ENCODE results near the gene P2RY2.
"Not testable (repeated sequence)": the region's sequence is repeated elsewhere in the genome, so short reads cannot be mapped to it uniquely, and the experiment has no call there.

P2RY2 gene

DNA sequence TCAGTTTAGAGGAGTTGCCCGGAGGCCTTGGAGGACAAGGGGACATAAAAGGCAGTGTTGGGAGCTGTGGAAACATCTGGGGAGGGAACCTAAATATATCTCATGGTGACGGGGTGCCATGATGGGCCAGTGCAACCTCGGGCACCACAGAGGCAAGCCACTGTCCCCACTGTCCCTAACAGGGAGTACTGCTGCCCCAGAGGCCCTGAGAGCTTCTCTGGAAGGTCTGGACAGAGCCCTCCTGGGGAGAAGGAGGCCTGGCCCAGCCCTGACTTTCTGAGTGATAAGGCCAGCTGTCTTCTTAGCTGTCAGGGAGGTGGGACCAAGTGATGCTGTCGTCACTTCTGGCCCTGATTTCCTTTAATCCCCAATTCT lies 48.6 kb downstream of the P2RY2 start:
- no peak for DNase-seq (ENCODE audit: low read depth in 2 of 2)

GRCh38 chr11:73267122-73267846 lies 49.2 kb downstream of the P2RY2 start:
- no peak for DNase-seq (ENCODE audit: low read depth in 2 of 2)

DNA sequence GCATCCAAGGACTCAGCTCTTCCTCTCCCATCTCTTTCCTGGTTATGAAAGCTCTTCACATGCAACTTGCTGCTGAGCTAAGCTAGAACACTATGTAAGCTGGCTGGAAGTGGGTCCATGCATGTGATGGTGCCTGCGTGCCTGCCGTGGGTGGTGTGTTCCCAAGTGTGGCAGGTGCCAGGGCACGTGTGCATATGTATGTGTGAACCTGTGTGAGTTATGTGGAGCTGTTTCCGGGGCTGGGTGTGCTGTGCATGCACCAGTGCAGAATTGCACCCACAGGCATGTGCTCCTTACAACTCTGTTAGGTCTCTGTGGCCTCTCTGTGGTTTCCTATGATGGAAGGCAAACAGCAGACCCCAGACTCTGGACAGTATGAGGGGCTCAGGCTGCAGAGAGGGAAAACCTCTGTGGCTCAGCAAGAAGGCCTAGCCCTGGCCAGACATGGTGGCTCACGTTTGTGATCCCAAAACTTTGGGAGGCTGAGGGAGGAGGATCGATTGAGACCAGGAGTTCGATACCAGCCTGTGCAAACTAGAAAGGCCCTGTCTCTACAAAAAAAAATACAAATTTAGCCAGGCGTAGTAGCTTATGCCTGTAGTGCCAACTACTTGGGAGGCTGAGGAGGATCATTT lies 49.9 kb downstream of the P2RY2 start:
- no peak for DNase-seq (ENCODE audit: low read depth in 2 of 2)

- DNase-seq (ENCODE audit: low read depth in 2 of 2) = no peak
Observed at GRCh38 chr11:73268671-73269271, 50.7 kb downstream of the P2RY2 start.

DNA sequence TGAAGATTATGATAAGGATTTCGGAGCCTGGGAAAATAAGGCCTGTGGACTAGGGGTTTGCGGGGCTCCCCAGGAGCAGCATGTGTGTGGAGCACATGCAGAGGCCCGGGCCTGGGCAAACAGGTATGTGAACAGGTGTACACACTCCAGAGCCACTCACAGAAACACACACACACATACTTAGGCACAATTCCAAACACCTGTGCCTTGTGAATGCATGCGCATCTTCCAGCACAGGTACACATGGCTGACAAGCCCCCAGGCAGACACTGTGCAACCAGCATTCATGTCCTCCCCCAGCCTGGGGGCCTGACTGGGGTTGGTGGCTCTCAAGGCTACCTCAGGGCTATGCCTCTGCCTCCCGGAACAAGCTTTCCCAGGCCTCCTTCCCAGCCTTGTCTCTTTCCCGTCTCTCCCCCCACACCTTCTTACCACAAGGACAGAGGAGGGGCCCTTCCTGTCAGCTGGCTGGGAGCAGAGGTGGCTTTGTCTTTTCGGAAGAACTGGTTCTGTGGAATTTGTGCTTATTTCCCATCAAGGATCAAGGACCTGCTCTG lies 51.5 kb downstream of the P2RY2 start:
- DNase-seq (ENCODE audit: low read depth in 2 of 2) = no peak

DNA sequence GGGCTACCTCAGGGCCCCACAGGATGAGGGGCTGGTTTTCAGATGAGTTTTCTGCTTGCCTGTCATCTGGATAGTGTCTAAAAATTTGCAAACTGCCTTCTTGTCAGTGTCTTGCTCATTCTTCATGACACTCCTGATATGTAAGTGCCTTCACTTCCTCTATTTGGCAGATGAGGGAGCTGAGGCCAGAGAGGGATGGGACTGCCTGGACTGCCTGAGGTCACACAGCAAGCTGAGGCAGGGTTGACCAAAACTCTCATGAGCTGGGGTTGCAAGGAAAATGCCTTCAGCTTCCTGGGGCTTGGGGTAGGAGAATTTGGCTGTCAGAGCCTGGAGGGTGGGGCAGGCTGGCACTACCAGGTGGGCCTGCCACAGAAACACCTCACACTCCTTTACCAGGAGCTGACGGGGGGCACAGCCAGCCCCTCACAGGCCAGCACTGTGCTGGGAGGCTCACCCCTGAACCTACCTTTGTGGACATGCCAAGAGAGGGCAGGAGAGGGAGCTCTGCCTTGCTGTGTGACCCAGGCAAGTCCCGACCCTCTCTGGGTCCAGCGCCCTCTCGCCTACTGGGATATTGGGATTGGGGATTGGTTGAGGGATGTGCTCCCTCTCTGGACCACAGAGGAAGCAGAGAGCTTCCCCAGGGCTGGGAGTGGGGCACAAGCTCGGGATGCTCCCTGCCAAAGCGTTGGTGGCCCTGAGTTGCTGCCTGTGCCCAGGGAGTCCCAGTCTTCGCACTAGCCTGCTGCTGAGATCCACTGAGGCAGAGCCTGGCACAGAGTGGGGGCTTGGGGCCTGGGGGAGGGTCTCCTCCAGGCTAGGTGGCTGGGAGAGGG lies 52.2 kb downstream of the P2RY2 start:
- DNase-seq (ENCODE audit: low read depth in 2 of 2) = no peak

- DNase-seq (ENCODE audit: low read depth in 2 of 2) = no peak
Observed at GRCh38 chr11:73270855-73271477, 52.9 kb downstream of the P2RY2 start.

DNA sequence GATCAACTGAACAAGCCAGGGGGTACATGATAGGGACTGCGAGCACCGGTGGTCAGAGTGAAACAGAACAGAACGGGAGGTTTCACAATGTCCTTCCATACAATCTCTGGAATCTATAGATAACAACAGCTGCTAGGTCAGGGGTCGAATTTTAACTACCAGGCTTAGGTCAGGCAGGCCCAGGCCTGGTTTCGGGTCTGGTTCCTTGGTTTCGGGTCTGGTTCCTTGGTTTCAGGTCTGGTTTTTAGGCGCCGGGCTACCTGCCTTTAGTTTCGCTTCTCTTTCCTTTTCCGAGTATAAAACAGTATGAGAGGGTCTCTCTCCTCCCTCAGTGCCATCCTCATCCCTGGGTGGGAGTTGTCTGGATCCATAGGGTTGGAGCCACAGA lies 53.4 kb downstream of the P2RY2 start:
- not testable (repeated sequence) for DNase-seq (ENCODE audit: low read depth in 2 of 2)

- no peak for DNase-seq (ENCODE audit: low read depth in 2 of 2)
Observed at GRCh38 chr11:73271936-73272679, 54.0 kb downstream of the P2RY2 start, which contains the start of gene P2RY6. TSS of gene P2RY6 (plus strand) at chr11:73272338. CDS start at chr11:73296519, 24,181 bp downstream.

DNA sequence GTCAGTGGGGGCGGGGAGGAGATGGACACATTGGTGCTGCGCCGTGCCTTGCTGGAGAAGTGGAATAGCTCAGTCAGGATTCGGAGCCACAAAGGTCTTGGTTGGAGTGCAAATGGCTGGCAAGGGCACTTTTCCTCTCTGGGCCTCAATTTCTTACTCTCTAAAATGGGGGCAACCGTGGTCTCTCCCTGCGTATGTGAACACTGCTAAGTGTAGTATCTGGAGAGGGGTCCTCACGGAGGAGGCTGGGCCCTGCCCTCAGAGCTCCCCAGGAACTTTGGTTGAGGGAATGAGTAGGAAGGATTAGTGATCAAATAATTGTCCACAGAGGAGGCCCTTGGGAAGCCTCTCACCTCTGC lies 54.6 kb downstream of the P2RY2 start:
- DNase-seq (ENCODE audit: low read depth in 2 of 2) = no peak

GRCh38 chr11:73273222-73273895 lies 55.3 kb downstream of the P2RY2 start:
- DNase-seq (ENCODE audit: low read depth in 2 of 2) = no peak

GRCh38 chr11:73274191-73274590 lies 56.1 kb downstream of the P2RY2 start:
- DNase-seq (ENCODE audit: low read depth in 2 of 2) = not testable (repeated sequence)

DNA sequence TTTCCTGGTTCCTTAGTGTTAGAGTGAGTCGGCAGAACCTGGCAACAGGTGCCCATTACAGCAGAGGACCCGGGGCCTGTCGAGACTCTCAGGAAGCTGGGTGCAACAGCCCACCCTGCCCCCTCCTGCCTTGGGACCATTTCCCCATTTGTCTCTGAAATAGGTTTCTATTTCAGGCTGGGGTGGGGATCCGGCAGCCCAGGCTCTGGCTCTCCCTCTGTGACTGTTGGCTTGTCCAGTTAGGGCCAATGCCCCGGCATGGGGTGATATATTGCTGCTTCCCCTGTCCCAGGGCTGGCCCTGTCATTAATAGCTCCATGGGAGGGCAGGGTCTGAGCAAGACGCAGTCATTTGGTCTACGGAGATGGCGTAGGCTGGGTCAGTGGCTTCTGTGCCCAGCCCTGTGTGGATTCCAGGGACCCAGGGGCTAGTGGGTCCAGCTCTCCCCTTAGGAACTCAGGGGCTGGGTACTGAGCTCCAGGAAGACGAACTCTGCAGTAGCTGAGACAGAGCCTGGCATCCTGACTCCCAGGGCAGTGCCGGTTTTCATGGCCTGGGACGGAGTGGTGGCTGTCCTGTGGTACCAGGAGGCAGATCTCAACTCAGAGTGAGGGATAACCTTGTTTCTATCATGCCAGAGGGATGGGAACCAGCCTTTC lies 56.8 kb downstream of the P2RY2 start:
- no peak for DNase-seq (ENCODE audit: low read depth in 2 of 2)

DNA sequence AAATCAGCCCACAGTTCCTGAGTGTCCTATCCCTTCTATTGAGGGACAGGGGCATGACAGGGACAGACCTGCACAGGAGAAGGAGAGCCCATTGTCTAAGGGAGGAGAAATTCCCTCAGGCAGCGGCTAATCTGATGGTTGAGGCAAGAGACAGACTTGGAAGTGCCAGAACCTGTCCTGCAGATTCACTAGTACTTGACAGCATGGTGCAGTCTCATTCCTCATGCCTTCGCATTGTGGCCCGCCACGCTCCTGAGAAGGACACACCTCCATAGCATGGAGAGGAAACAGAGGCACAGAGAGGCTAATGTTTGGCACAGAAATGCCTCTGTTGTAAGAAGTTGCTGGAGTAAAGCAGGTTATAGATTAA lies 57.3 kb downstream of the P2RY2 start:
- DNase-seq (ENCODE audit: low read depth in 2 of 2) = no peak

- DNase-seq (ENCODE audit: low read depth in 2 of 2) = no peak
Observed at GRCh38 chr11:73277467-73277866, 59.4 kb downstream of the P2RY2 start.

GRCh38 chr11:73280626-73281025 lies 62.5 kb downstream of the P2RY2 start:
- DNase-seq (ENCODE audit: low read depth in 2 of 2) = no peak

- DNase-seq (ENCODE audit: low read depth in 2 of 2) = no peak
Observed at GRCh38 chr11:73281201-73281741, 63.2 kb downstream of the P2RY2 start.

DNA sequence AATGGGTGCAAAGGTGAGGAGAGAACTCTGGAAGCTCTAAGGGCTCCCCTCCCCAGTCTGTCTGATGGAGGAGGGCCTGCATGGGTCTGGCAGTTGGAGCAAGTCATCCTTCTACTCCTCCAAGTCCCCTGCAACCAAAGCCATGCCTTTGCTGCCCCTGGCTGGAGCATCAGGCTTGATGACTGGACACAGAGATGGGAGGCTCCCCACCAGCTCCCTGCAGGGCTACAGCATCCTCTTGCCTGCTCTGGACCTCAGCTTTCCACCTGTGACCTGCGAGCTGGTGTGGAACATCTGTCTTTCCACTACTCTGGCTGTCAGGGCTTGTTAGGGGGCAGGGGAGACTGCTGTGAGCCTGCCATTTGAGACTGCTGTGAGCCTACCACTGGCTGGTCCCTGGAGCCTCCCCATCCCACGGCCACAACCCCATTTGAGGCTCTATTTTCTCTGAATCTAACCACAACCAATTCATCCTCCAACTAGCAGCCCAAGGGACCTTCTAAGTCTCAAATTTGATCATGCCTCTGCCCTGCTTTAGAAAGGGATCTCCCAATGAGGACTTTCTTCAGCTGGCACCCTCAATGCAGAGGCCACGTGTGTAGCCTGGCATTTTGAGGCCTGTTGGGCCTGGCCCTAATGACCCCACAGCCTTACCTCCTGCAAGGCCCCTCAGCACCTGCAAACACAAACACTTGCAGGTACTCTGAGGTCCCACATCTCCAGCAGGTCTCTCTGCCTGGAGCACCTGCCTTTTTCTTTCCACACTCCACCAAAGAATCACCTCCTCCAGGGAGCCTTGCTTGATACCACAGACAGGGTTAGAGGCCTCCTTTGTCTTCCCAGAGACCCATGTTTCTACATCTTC lies 63.9 kb downstream of the P2RY2 start:
- DNase-seq (ENCODE audit: low read depth in 2 of 2) = no peak

All from stimulated activated CD8-positive, alpha-beta memory T cell treated with anti-CD3 and anti-CD28 coated beads, Interleukin-7, amount 100 ng/mL, for 4 hours (primary cell).